Nephron (organoid): ENCODE data around the gene FLRT2.
A peak's percentile ranks its signal among the peaks of the same experiment; 100 is the strongest.

Experiments used
- H3K27ac Mint-ChIP-seq, 3 experiments: 2 replicates each; pipeline ENCODE4 v1.8.0; 2020; ENCODE audit warnings: mixed read lengths in 3 of 3, mild to moderate bottlenecking in 2 of 3, moderate library complexity in 1 of 3
- H3K27me3 Mint-ChIP-seq: 2 replicates; pipeline ENCODE4 v1.8.0; 2021; ENCODE audit warnings: low read depth, mild to moderate bottlenecking, moderate library complexity, mixed read lengths
- H3K36me3 Mint-ChIP-seq: 2 replicates; pipeline ENCODE4 v1.8.0; 2020; ENCODE audit warnings: low read depth, mixed read lengths
- H3K4me1 Mint-ChIP-seq: 2 replicates; pipeline ENCODE4 v1.8.0; 2020; ENCODE audit warnings: mixed read lengths
- H3K4me3 Mint-ChIP-seq, 3 experiments: 2 replicates each; pipeline ENCODE4 v1.8.0; 2020; ENCODE audit warnings: mild to moderate bottlenecking in 3 of 3, mixed read lengths in 3 of 3, moderate library complexity in 2 of 3
- H3K9me3 Mint-ChIP-seq: 2 replicates; pipeline ENCODE4 v1.8.0; 2020; ENCODE audit warnings: mixed read lengths
- CTCF ChIP-seq, 3 experiments: fragments of 200-600 bp; sonication (generic); IDR thresholded peaks; one replicate each; pipeline ENCODE4 v1.5.0; 2021; ENCODE audit warnings: antibody characterized with exemption in 3 of 3; ENCODE audit not compliant: unreplicated experiment in 3 of 3

FLRT2 gene

DNA sequence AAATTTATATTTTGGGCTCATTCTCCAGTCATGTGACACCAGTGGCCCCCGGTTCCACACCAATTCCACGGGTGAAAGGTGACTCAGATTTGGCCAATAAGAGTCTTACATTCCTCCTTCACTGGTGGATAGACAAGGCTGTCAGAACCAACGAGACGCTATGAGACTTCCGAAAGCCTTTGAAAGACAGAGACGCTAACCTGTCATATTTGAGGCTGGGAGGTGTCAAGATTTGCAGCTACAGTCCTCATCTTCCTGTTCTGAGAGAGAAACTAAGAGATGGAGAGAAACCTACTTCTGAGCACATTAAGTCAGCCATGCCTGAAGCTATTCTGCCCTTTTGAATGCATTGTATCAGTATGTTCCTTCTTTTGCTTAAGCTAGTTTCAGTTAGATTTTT, 171.2 kb downstream of the FLRT2 start:
- Mint-ChIP-seq H3K9me3 (peaks cover 3% of the 10 kb centered on the region), H3K4me3 (no peak overlapping the region), H3K27ac (no peak overlapping the region), H3K4me1 (peaks cover 12% of the 10 kb centered on the region), H3K36me3 (no peaks in the 10 kb centered on the region), H3K27me3 (no peaks in the 10 kb centered on the region)
- no peak for TF ChIP-seq CTCF (IDR thresholded peaks at IDR 0.05; ENCODE audit: unreplicated experiment in 3 of 3)

DNA sequence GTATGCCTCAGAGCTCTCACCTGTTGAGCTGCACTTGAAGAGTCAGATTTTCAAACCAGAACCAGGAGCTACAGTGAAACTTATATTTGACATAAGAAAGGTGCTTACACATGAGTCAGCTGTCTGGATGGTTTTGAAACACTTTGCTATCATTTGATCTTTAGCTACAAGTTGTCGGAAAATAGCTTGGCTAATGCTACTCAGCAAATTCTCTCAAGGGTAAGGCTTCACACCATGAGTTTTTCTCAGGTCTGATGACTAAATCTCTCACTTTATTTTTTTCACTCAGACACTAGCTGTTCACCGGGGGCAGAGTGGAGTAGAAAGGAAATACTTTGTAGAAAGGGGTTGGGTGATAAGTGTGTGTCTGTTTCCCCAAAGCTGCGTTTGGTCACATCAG, 171.8 kb downstream of the FLRT2 start:
- H3K27ac Mint-ChIP-seq: peak overlapping the region in 2 of 3 experiments; percentile 51 to 81
- H3K9me3 Mint-ChIP-seq: peaks cover 3% of the 10 kb centered on the region
- H3K27me3 Mint-ChIP-seq: no peaks in the 10 kb centered on the region
- no peaks in the 10 kb centered on the region for H3K36me3 Mint-ChIP-seq
- no peak overlapping the region for H3K4me3 Mint-ChIP-seq
- peaks cover 12% of the 10 kb centered on the region for H3K4me1 Mint-ChIP-seq
- no peak for TF ChIP-seq CTCF (IDR thresholded peaks at IDR 0.05; ENCODE audit: unreplicated experiment in 3 of 3)

DNA sequence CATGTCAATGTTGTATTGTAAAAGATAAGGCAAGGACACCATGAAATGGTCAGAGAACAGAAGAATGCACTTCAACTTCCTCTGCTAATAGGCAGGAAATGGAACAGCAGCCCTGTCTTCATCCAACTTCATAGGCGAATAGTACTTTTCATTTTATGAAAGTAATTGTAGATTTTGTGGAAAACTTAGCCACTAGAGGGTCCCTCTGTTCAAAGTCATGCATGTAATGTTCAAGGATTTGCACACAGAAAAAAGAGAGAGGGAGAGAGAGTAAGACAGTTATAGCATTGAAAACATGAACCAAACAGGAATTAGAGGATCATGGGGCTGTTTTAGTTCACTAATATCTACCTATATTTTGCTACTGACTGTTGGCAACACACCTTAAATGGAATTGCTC, 172.2 kb downstream of the FLRT2 start:
- Mint-ChIP-seq H3K27ac (peak overlapping the region; percentile 5 to 81 (median 51)), H3K36me3 (no peaks in the 10 kb centered on the region), H3K4me3 (no peak overlapping the region), H3K27me3 (no peaks in the 10 kb centered on the region), H3K4me1 (peaks cover 12% of the 10 kb centered on the region), H3K9me3 (peaks cover 3% of the 10 kb centered on the region)
- TF ChIP-seq CTCF (IDR thresholded peaks at IDR 0.05; ENCODE audit: unreplicated experiment in 3 of 3): peak; percentile 13 to 28 (median 17)

GRCh38 chr14:85702997-85703396, 173.1 kb downstream of the FLRT2 start:
- Mint-ChIP-seq H3K36me3 (no peaks in the 10 kb centered on the region), H3K4me3 (no peak overlapping the region), H3K27ac (peak overlapping the region; percentile 5 to 81 (median 51)), H3K27me3 (no peaks in the 10 kb centered on the region), H3K4me1 (peaks cover 12% of the 10 kb centered on the region), H3K9me3 (peaks cover 3% of the 10 kb centered on the region)
- no peak for TF ChIP-seq CTCF (IDR thresholded peaks at IDR 0.05; ENCODE audit: unreplicated experiment in 3 of 3)
